HepG2 (cell line): ENCODE results near the gene GRIA3. TPM values are rescaled to one million over a fixed set of nuclear protein-coding genes. Genes with fewer than 3 reads are reported as not detected.

Experiments
- ATAC-seq: fragments of 200-7000 bp; cut with Tn5 transposase; 3 replicates; pipeline ENCODE4 v1.9.1; 2020; ENCODE audit warnings: mild to moderate bottlenecking, moderate library complexity
- BruUV-seq: library from RNA; stranded (reverse); fragments of 400-500 nt; replicated peaks from 2 replicates; lab custom pipeline; 2021; lab: Mats Ljungman, UMichigan
- CTCF ChIA-PET: fragments of 300-600 bp; formaldehyde crosslinking; extraction: SDS; loops from one replicate; lab custom pipeline; 2021; ENCODE audit warnings: low total read pairs, inconsistent platforms, low intra/inter-chr PET ratio; lab: Yijun Ruan, JAX
- POLR2A ChIA-PET: fragments of 350-600 bp; sonication (Branson Sonifier 250); formaldehyde crosslinking; loops from one replicate; lab custom pipeline; 2020; ENCODE audit warnings: antibody characterized with exemption, inconsistent platforms; lab: Yijun Ruan, JAX
- DNase-seq: peaks from one replicate; pipeline ENCODE4 v3.0.0-alpha.2; 2015; ENCODE audit warnings: low spot score
- FAIRE-seq: peaks from 3 replicates; lab custom pipeline; 2011; peaks lifted over from hg19 to GRCh38; lab: Jason Lieb, UNC
- H2AFZ ChIP-seq: one replicate; pipeline ENCODE4 v1.6.1; 2011; ENCODE audit warnings: low read length, inconsistent platforms
- H3K27ac ChIP-seq: fragments of 300-600 bp; 3 replicates; pipeline ENCODE4 v1.8.0; 2011; ENCODE audit warnings: mixed run types, mild to moderate bottlenecking, mixed read lengths, low read length, inconsistent platforms; ENCODE audit not compliant: insufficient read depth; ENCODE audit errors: extremely low read length
- H3K27me3 ChIP-seq, 2 experiments: fragments of 200-600 bp in 1 of 2; 2 replicates in 1 of 2; 3 replicates in 1 of 2; pipeline versions ENCODE4 v1.6.0 to v1.8.0; 2011; ENCODE audit warnings: low read length in 2 of 2, mild to moderate bottlenecking in 2 of 2, moderate library complexity in 2 of 2, inconsistent platforms in 1 of 2; ENCODE audit not compliant: insufficient read depth in 2 of 2, control insufficient read depth in 1 of 2
- H3K36me3 ChIP-seq, 2 experiments: fragments of 200-600 bp in 1 of 2; replicated peaks in 1 of 2; 2 replicates in 1 of 2; 3 replicates in 1 of 2; pipeline versions ENCODE4 v1.5.1 to v1.8.0; 2011; ENCODE audit warnings: low read length in 2 of 2, inconsistent platforms in 1 of 2; ENCODE audit not compliant: insufficient read depth in 2 of 2, control insufficient read depth in 1 of 2
- H3K4me1 ChIP-seq: 2 replicates; pipeline ENCODE4 v1.5.1; 2012; ENCODE audit warnings: low read length, inconsistent platforms; ENCODE audit not compliant: insufficient read depth
- H3K4me2 ChIP-seq: 2 replicates; pipeline ENCODE4 v1.6.0; 2011; ENCODE audit warnings: low read depth, low read length, inconsistent platforms
- H3K4me3 ChIP-seq, 3 experiments: fragments of 200-600 bp in 1 of 3; sonication (generic), shearing (Covaris generic) in 1 of 3; replicated peaks in 1 of 3; 2 replicates each; pipeline ENCODE4 v1.5.1; 2011 to 2016; ENCODE audit warnings: low read length in 3 of 3, inconsistent platforms in 2 of 3, low read depth in 2 of 3, mild to moderate bottlenecking in 2 of 3, control low read depth in 1 of 3, mixed read lengths in 1 of 3; ENCODE audit not compliant: insufficient read depth in 1 of 3
- H3K79me2 ChIP-seq: one replicate; pipeline ENCODE4 v1.6.1; 2011; ENCODE audit warnings: low read length, inconsistent platforms; ENCODE audit not compliant: insufficient read depth
- H3K9ac ChIP-seq: 2 replicates; pipeline ENCODE4 v1.6.0; 2011; ENCODE audit warnings: mild to moderate bottlenecking, low read depth, low read length, inconsistent platforms; ENCODE audit not compliant: insufficient read depth
- H3K9me3 ChIP-seq: 2 replicates; pipeline ENCODE4 v1.5.1; 2012; ENCODE audit warnings: mild to moderate bottlenecking, low read length
- H4K20me1 ChIP-seq: 2 replicates; pipeline ENCODE4 v1.6.0; 2011; ENCODE audit warnings: inconsistent platforms, mild to moderate bottlenecking, low read length, moderate library complexity; ENCODE audit not compliant: insufficient read depth
- ARID2 ChIP-seq: sonication (generic); formaldehyde crosslinking; IDR thresholded peaks from 2 replicates; pipeline ENCODE4 v1.8.1; 2022; ENCODE audit warnings: mild to moderate bottlenecking, missing genetic modification reagents, borderline replicate concordance
- EED ChIP-seq: sonication (generic); formaldehyde crosslinking; IDR thresholded peaks from 2 replicates; pipeline ENCODE4 v1.5.0; 2020; ENCODE audit warnings: mild to moderate bottlenecking, missing genetic modification reagents
- ETV6 ChIP-seq: sonication (generic); formaldehyde crosslinking; conservative IDR thresholded peaks from 2 replicates; pipeline ENCODE4 v1.4.0; 2020; ENCODE audit warnings: missing genetic modification reagents
- GABPB1 ChIP-seq: IDR thresholded peaks from 2 replicates; pipeline ENCODE4 v1.6.1; 2016; ENCODE audit warnings: mild to moderate bottlenecking, missing genetic modification reagents, moderate library complexity, missing compliant biosample characterization
- HNRNPL ChIP-seq: fragments of 200-400 bp; formaldehyde crosslinking; IDR thresholded peaks from 2 replicates; pipeline ENCODE4 v1.6.1; 2017; ENCODE audit warnings: mild to moderate bottlenecking, low read depth, low read length
- RXRB ChIP-seq: IDR thresholded peaks from 2 replicates; pipeline ENCODE4 v1.6.1; 2016; ENCODE audit warnings: borderline replicate concordance, missing genetic modification reagents, missing compliant biosample characterization
- SPEN ChIP-seq: sonication (generic); formaldehyde crosslinking; IDR thresholded peaks from 2 replicates; pipeline ENCODE4 v1.5.1; 2020; ENCODE audit warnings: low read depth, mild to moderate bottlenecking, missing genetic modification reagents
- TARDBP ChIP-seq: sonication (generic); formaldehyde crosslinking; IDR thresholded peaks from 2 replicates; pipeline ENCODE4 v1.8.0; 2022; ENCODE audit warnings: mild to moderate bottlenecking, missing genetic modification reagents
- ZFX ChIP-seq: sonication (generic); formaldehyde crosslinking; IDR thresholded peaks from 2 replicates; pipeline ENCODE4 v1.4.0; 2020; ENCODE audit warnings: mild to moderate bottlenecking, low read depth, missing genetic modification reagents, moderate library complexity
- ZNF253 ChIP-seq: sonication (generic); formaldehyde crosslinking; IDR thresholded peaks from 2 replicates; pipeline ENCODE4 v1.8.0; 2022; ENCODE audit warnings: mild to moderate bottlenecking, missing genetic modification reagents, borderline replicate concordance
- ZNF484 ChIP-seq: sonication (generic); formaldehyde crosslinking; IDR thresholded peaks from 2 replicates; pipeline ENCODE4 v1.5.1; 2020; ENCODE audit warnings: mild to moderate bottlenecking, low read depth, missing genetic modification reagents, borderline replicate concordance
- ZNF550 ChIP-seq: sonication (generic); formaldehyde crosslinking; IDR thresholded peaks from 2 replicates; pipeline ENCODE4 v1.4.0; 2020; ENCODE audit warnings: mild to moderate bottlenecking, missing genetic modification reagents, borderline replicate concordance
- ZNF747 ChIP-seq: sonication (generic); formaldehyde crosslinking; IDR thresholded peaks from 2 replicates; pipeline ENCODE4 v1.8.1; 2023; ENCODE audit warnings: missing genetic modification reagents, mild to moderate bottlenecking, borderline replicate concordance
- ZSCAN21 ChIP-seq: sonication (generic); formaldehyde crosslinking; IDR thresholded peaks from 2 replicates; pipeline ENCODE4 v1.8.0; 2022; ENCODE audit warnings: mild to moderate bottlenecking, missing genetic modification reagents, moderate library complexity, borderline replicate concordance
- WGBS: methylation state at CpG from one replicate; pipeline ENCODE4 v1.1.6; 2017; ENCODE audit warnings: low lambda C conversion rate; 5-methylcytosine and 5-hydroxymethylcytosine counted together
- in situ Hi-C: cut with HindIII; loops from 2 replicates; pipeline ENCODE4 v1.10.0; 2017; ENCODE audit warnings: low pct_unique_long_range_greater_than_20kb; ENCODE audit not compliant: extremely low pct_ligation_motif_present
- intact Hi-C: fragments of 100-400 bp; cut with micrococcal nuclease; formaldehyde crosslinking; loops from one replicate; pipeline ENCODE4 v1.10.0; 2022; ENCODE audit not compliant: unreplicated experiment
- polyA plus RNA-seq, 8 experiments: library from polyadenylated mRNA; depleted of rRNA in 3 of 8; stranded (reverse) in 7 of 8; unstranded in 1 of 8; fragments of >200 nt; fragmentation: Illumina TruSeq in 4 of 8; extraction: Trizol in 4 of 8; gene quantifications; 2 replicates each; pipeline versions ENCODE4 v1.2.1 to v1.2.3, GENCODE V29; 2011 to 2016; ENCODE audit warnings: low read depth in 4 of 8, missing spikeins in 1 of 8, mixed read lengths in 1 of 8; ENCODE audit not compliant: insufficient read depth in 1 of 8
- total RNA-seq, 5 experiments: library from RNA; depleted of rRNA; stranded (reverse); fragments of >200 nt; fragmentation: Illumina TruSeq; extraction: Trizol; gene quantifications; 2 replicates each; pipeline ENCODE4 v1.2.3, GENCODE V29; 2016; ENCODE audit warnings: low read depth in 1 of 5
- TF ChIP-seq, protein P1 (sequence below): sonication (generic); formaldehyde crosslinking; IDR thresholded peaks from 2 replicates; pipeline ENCODE4 v1.8.0; 2022; ENCODE audit warnings: mild to moderate bottlenecking, missing genetic modification reagents, borderline replicate concordance
- TF ChIP-seq, protein P2 (sequence below): sonication (generic); formaldehyde crosslinking; conservative IDR thresholded peaks from 2 replicates; pipeline ENCODE4 v1.4.0; 2020; ENCODE audit warnings: missing genetic modification reagents
- TF ChIP-seq, protein P3 (sequence below): sonication (generic); formaldehyde crosslinking; IDR thresholded peaks from 2 replicates; pipeline ENCODE4 v1.5.1; 2020; ENCODE audit warnings: mild to moderate bottlenecking, missing genetic modification reagents, borderline replicate concordance
- TF ChIP-seq, protein P4 (sequence below): sonication (generic); IDR thresholded peaks from 2 replicates; pipeline ENCODE4 v1.6.1; 2016; ENCODE audit warnings: low read depth, borderline replicate concordance

GRIA3 gene
- total and polyA plus RNA-seq, 2 of the 13 experiments (the other 11 are each of a cell fraction or from before 2014, with no cell fraction given): not detected

DNA sequence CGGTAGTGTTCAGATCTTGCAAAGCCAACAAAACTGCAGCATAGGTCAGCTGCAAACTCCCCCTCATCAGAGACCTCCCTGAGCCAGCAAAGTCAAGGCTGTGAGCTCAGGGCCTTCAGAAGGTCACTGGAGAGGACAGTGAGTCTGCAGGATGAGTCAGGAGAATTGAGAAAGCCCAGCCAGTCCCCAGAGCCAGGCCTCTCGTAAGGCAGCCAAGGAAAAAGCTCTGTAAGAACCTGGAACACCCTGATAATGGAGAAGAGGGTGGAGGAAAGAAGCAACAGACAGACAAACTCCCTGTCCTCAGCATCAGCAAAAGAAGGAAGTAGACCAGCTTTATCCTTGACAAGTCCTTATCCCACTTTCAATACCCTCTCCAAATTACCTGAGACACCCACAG lies 33.0 kb downstream of the GRIA3 start:
- no TSS peak for BruUV-seq
- no peaks in the 10 kb centered on the region for H4K20me1 ChIP-seq
- no peak for ATAC-seq

More for the DNA sequence above, 33.0 kb downstream of the GRIA3 start:
- FAIRE-seq (no peak), DNase-seq (no peak)
- TF ChIP-seq, protein P1, sequence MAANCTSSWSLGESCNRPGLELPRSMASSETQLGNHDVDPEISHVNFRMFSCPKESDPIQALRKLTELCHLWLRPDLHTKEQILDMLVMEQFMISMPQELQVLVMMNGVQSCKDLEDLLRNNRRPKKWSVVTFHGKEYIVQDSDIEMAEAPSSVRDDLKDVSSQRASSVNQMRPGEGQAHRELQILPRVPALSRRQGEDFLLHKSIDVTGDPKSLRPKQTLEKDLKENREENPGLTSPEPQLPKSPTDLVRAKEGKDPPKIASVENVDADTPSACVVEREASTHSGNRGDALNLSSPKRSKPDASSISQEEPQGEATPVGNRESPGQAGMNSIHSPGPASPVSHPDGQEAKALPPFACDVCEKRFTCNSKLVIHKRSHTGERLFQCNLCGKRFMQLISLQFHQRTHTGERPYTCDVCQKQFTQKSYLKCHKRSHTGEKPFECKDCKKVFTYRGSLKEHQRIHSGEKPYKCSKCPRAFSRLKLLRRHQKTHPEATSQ (CRISPR knock-in tag): no peak
- TF ChIP-seq ZNF550 (CRISPR knock-in tag): no peak
- no peak for TF ChIP-seq HNRNPL
- no peak for TF ChIP-seq ZNF253 (CRISPR knock-in tag)
- TF ChIP-seq EED (CRISPR knock-in tag): no peak
- TF ChIP-seq SPEN (CRISPR knock-in tag): no peak
- TF ChIP-seq ETV6 (CRISPR knock-in tag): no peak
- TF ChIP-seq, protein P2, sequence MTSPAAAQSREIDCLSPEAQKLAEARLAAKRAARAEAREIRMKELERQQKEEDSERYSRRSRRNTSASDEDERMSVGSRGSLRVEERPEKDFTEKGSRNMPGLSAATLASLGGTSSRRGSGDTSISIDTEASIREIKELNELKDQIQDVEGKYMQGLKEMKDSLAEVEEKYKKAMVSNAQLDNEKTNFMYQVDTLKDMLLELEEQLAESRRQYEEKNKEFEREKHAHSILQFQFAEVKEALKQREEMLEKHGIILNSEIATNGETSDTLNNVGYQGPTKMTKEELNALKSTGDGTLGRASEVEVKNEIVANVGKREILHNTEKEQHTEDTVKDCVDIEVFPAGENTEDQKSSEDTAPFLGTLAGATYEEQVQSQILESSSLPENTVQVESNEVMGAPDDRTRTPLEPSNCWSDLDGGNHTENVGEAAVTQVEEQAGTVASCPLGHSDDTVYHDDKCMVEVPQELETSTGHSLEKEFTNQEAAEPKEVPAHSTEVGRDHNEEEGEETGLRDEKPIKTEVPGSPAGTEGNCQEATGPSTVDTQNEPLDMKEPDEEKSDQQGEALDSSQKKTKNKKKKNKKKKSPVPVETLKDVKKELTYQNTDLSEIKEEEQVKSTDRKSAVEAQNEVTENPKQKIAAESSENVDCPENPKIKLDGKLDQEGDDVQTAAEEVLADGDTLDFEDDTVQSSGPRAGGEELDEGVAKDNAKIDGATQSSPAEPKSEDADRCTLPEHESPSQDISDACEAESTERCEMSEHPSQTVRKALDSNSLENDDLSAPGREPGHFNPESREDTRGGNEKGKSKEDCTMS (CRISPR knock-in tag): no peak
- no peak for TF ChIP-seq TARDBP (CRISPR knock-in tag)
- TF ChIP-seq ZSCAN21 (CRISPR knock-in tag): no peak
- TF ChIP-seq ZFX (CRISPR knock-in tag): no peak
- TF ChIP-seq, protein P3, sequence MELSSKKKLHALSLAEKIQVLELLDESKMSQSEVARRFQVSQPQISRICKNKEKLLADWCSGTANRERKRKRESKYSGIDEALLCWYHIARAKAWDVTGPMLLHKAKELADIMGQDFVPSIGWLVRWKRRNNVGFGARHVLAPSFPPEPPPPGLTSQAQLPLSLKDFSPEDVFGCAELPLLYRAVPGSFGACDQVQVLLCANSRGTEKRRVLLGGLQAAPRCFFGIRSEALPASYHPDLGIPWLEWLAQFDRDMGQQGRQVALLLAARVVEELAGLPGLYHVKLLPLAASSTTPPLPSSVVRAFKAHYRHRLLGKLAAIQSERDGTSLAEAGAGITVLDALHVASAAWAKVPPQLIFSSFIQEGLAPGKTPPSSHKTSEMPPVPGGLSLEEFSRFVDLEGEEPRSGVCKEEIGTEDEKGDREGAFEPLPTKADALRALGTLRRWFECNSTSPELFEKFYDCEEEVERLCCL (CRISPR knock-in tag): no peak
- no peak for TF ChIP-seq ZNF747
- TF ChIP-seq ZNF484 (CRISPR knock-in tag): no peak
- TF ChIP-seq RXRB: no peak
- no peak for TF ChIP-seq ARID2 (CRISPR knock-in tag)
- no peak for TF ChIP-seq GABPB1 (CRISPR knock-in tag)
- TF ChIP-seq, protein P4, sequence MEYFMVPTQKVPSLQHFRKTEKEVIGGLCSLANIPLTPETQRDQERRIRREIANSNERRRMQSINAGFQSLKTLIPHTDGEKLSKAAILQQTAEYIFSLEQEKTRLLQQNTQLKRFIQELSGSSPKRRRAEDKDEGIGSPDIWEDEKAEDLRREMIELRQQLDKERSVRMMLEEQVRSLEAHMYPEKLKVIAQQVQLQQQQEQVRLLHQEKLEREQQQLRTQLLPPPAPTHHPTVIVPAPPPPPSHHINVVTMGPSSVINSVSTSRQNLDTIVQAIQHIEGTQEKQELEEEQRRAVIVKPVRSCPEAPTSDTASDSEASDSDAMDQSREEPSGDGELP: no peak
- Histone ChIP-seq H3K4me2 (no peak overlapping the region), H3K4me1 (no peaks in the 10 kb centered on the region), H3K27me3 (no peaks in the 10 kb centered on the region), H3K9me3 (no peaks in the 10 kb centered on the region), H3K4me3 (no peak overlapping the region), H3K79me2 (no peaks in the 10 kb centered on the region), H3K36me3 (no peaks in the 10 kb centered on the region), H3K27ac (no peak overlapping the region), H3K9ac (no peak overlapping the region), H2AFZ (no peak overlapping the region)
- ChIA-PET CTCF (no interaction called here), POLR2A (no interaction called here)
- 0% methylated on average over 1 of the region's 2 CpGs for WGBS
- in situ Hi-C loops (no loop called here), intact Hi-C loops (no loop called here)
